ENCODE data around the gene ZNF439. TPM values are rescaled to one million over a fixed set of nuclear protein-coding genes. Genes with fewer than 3 reads are reported as not detected.

ZNF439 gene
- total and polyA plus RNA-seq, 2 of the 13 experiments (the other 11 are each of a cell fraction or from before 2014, with no cell fraction given): 2.9 to 4.9 TPM

DNA sequence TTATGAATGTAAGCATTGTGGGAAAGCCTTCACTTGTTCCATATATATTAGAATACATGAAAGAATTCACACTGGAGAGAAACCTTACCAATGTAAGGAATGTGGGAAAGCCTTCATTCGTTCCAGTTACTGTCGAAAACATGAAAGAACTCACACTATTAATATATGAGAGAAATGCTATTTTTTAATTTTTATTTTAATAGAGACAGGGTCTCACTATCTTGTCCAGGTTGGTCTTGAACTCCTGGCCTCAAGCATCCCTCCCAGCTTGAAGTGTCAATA is 41.5 kb upstream of the ZNF439 start:
- H4K20me1 ChIP-seq (ENCODE audit: insufficient read depth, low read length): no peaks in the 10 kb centered on the region
- WGBS (ENCODE audit: low lambda C conversion rate): 61% methylated on average over 2 of the region's 2 CpGs
- no peaks in the 10 kb centered on the region for H3K36me3 ChIP-seq (replicated peaks in 1 of 2; ENCODE audit: control insufficient read depth in 1 of 2, insufficient read depth in 2 of 2, low read length in 2 of 2)
- TF ChIP-seq, protein P1, sequence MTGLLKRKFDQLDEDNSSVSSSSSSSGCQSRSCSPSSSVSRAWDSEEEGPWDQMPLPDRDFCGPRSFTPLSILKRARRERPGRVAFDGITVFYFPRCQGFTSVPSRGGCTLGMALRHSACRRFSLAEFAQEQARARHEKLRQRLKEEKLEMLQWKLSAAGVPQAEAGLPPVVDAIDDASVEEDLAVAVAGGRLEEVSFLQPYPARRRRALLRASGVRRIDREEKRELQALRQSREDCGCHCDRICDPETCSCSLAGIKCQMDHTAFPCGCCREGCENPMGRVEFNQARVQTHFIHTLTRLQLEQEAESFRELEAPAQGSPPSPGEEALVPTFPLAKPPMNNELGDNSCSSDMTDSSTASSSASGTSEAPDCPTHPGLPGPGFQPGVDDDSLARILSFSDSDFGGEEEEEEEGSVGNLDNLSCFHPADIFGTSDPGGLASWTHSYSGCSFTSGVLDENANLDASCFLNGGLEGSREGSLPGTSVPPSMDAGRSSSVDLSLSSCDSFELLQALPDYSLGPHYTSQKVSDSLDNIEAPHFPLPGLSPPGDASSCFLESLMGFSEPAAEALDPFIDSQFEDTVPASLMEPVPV (CRISPR knock-in tag; IDR thresholded peaks at IDR 0.05): no peak
- no peak for TF ChIP-seq MEIS2 (CRISPR knock-in tag; IDR thresholded peaks at IDR 0.05)
- TF ChIP-seq RBFOX2 (IDR thresholded peaks at IDR 0.05; ENCODE audit: low read depth, low read length): no peak
- TF ChIP-seq KMT2A (CRISPR knock-in tag; IDR thresholded peaks at IDR 0.05): no peak
- TF ChIP-seq ZBTB1 (CRISPR knock-in tag; IDR thresholded peaks at IDR 0.05; ENCODE audit: borderline replicate concordance): no peak
- TF ChIP-seq, protein P2, sequence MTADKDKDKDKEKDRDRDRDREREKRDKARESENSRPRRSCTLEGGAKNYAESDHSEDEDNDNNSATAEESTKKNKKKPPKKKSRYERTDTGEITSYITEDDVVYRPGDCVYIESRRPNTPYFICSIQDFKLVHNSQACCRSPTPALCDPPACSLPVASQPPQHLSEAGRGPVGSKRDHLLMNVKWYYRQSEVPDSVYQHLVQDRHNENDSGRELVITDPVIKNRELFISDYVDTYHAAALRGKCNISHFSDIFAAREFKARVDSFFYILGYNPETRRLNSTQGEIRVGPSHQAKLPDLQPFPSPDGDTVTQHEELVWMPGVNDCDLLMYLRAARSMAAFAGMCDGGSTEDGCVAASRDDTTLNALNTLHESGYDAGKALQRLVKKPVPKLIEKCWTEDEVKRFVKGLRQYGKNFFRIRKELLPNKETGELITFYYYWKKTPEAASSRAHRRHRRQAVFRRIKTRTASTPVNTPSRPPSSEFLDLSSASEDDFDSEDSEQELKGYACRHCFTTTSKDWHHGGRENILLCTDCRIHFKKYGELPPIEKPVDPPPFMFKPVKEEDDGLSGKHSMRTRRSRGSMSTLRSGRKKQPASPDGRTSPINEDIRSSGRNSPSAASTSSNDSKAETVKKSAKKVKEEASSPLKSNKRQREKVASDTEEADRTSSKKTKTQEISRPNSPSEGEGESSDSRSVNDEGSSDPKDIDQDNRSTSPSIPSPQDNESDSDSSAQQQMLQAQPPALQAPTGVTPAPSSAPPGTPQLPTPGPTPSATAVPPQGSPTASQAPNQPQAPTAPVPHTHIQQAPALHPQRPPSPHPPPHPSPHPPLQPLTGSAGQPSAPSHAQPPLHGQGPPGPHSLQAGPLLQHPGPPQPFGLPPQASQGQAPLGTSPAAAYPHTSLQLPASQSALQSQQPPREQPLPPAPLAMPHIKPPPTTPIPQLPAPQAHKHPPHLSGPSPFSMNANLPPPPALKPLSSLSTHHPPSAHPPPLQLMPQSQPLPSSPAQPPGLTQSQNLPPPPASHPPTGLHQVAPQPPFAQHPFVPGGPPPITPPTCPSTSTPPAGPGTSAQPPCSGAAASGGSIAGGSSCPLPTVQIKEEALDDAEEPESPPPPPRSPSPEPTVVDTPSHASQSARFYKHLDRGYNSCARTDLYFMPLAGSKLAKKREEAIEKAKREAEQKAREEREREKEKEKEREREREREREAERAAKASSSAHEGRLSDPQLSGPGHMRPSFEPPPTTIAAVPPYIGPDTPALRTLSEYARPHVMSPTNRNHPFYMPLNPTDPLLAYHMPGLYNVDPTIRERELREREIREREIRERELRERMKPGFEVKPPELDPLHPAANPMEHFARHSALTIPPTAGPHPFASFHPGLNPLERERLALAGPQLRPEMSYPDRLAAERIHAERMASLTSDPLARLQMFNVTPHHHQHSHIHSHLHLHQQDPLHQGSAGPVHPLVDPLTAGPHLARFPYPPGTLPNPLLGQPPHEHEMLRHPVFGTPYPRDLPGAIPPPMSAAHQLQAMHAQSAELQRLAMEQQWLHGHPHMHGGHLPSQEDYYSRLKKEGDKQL (CRISPR knock-in tag; IDR thresholded peaks at IDR 0.05; ENCODE audit: low read depth): no peak
- TF ChIP-seq ZNF33A (CRISPR knock-in tag; IDR thresholded peaks at IDR 0.05; ENCODE audit: borderline replicate concordance): no peak
- TF ChIP-seq, protein P3, sequence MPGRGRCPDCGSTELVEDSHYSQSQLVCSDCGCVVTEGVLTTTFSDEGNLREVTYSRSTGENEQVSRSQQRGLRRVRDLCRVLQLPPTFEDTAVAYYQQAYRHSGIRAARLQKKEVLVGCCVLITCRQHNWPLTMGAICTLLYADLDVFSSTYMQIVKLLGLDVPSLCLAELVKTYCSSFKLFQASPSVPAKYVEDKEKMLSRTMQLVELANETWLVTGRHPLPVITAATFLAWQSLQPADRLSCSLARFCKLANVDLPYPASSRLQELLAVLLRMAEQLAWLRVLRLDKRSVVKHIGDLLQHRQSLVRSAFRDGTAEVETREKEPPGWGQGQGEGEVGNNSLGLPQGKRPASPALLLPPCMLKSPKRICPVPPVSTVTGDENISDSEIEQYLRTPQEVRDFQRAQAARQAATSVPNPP (CRISPR knock-in tag; IDR thresholded peaks at IDR 0.05): no peak
- TF ChIP-seq ZNF431 (CRISPR knock-in tag; IDR thresholded peaks at IDR 0.05; ENCODE audit: borderline replicate concordance, low read depth): no peak
- no peak for TF ChIP-seq CBX5 (CRISPR knock-in tag; IDR thresholded peaks at IDR 0.05; ENCODE audit: borderline replicate concordance)
- CTCF ChIA-PET (ENCODE audit: low intra/inter-chr PET ratio, low total read pairs): no interaction called here
- in situ Hi-C loops (cut with HindIII; ENCODE audit: extremely low pct_ligation_motif_present, low pct_unique_long_range_greater_than_20kb) (no loop called here), intact Hi-C loops (cut with micrococcal nuclease; ENCODE audit: unreplicated experiment) (no loop called here)
- no peak overlapping the region for H3K4me2 ChIP-seq (ENCODE audit: low read depth, low read length)
- ATAC-seq (no peak), FAIRE-seq (no peak), DNase-seq (ENCODE audit: low spot score) (no peak)
- no TSS peak for BruUV-seq (replicated peaks)
- no peak overlapping the region for H3K27ac ChIP-seq (ENCODE audit: extremely low read length, insufficient read depth, low read length)
- H3K27me3 ChIP-seq (ENCODE audit: control insufficient read depth in 1 of 2, insufficient read depth in 2 of 2, low read length in 2 of 2): no peaks in the 10 kb centered on the region
- POLR2A ChIA-PET: interaction anchor here (1.7 kb wide), 1 partner anchor 9 kb away, joined by 4 read pairs; the partner anchor contains the start of gene ZNF491
- no peak overlapping the region for H3K9ac ChIP-seq (ENCODE audit: insufficient read depth, low read depth, low read length)
- no peak overlapping the region for H2AFZ ChIP-seq (ENCODE audit: low read length)
- no peaks in the 10 kb centered on the region for H3K79me2 ChIP-seq (ENCODE audit: insufficient read depth, low read length)
- no peak overlapping the region for H3K4me3 ChIP-seq (replicated peaks in 1 of 3; ENCODE audit: insufficient read depth in 1 of 3, low read depth in 2 of 3, low read length in 3 of 3)
- H3K4me1 ChIP-seq (ENCODE audit: insufficient read depth, low read length): peaks cover 3% of the 10 kb centered on the region; the same call in 1 of the 2 replicates
- H3K9me3 ChIP-seq (ENCODE audit: low read length): no peaks in the 10 kb centered on the region
